Stimulated activated CD8-positive, alpha-beta memory T cell treated with anti-CD3 and anti-CD28 coated beads, Interleukin-12 subunit alpha, Interleukin-12 subunit beta, amount 100 ng/mL, for 24 hours (primary cell): Measurements from ENCODE around the gene COL10A1.
"Not testable (repeated sequence)": the region's sequence is repeated elsewhere in the genome, so short reads cannot be mapped to it uniquely, and the experiment has no call there.

ENCODE experiments used
- DNase-seq: peaks from one replicate; pipeline ENCODE4 v3.0.0-alpha.2; 2020; ENCODE audit errors: extremely low read depth

Gene COL10A1

DNA sequence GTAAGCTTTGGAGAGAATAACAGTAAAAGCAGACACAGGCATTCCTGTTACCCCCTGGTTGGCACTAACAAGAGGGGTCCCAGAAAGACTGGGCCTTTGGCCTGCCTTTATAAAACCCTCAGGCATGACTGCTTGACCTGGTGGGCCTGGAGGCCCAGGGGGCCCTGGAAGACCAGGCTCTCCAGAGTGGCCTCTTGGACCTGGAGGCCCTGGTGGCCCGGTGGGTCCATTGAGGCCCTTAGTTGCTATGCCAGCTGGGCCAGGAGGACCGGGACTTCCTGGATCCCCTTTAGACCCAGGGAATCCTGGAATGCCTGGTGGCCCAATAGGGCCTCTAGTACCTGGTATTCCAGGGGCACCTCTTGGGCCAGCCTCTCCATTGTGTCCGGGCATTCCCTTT is 5.5 kb downstream of the COL10A1 start:
- DNase-seq, result no peak

DNA sequence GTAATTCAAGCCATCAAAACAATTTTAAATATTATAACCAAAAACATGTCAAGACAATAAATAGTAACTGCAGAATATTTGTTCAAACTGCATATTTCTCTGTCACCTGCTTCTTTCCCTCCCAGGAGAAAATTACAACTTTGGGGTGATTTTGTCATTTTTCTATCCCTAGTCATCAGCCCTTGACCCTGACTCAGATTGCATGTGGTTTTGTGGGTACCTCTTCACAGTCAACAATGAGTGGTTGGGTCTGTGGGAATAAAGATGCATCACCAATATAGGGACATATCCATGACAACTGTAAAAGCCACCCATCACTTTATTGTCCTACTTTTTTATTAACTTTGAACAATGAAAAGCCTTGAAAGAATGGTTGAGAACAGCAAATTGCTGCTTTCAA is 7.3 kb downstream of the COL10A1 start:
- DNase-seq, result no peak

- DNase-seq, result no peak
Observed at GRCh38 chr6:116115781-116116180, 10.2 kb downstream of the COL10A1 start.

GRCh38 chr6:116113386-116113785 is 12.5 kb downstream of the COL10A1 start:
- DNase-seq, result no peak

- DNase-seq, result no peak
Observed at GRCh38 chr6:116111552-116112528, 14.1 kb downstream of the COL10A1 start.

DNA sequence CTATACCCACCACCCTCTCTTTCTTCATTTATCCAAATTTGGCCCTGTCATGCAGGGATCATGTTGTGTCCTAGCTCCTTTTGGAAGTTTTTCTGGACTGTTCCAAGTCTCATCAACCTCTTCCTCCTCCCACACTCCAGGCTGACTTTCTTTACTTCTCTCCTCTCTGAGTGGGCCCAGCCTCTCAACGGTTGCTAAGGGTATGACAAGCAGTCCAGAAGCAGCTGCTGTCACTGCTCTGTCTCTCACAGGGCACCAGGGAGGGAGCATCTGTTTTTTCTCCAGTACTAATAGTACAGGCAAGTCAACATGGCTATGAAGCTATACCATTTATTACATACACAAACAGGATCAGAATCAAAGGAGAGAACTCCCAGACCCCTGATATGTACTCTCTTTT is 17.1 kb downstream of the COL10A1 start:
- DNase-seq, result no peak

- DNase-seq, result no peak
Observed at GRCh38 chr6:116106146-116106545, 19.8 kb downstream of the COL10A1 start.

- no peak for DNase-seq
Observed at GRCh38 chr6:116105247-116105646, 20.7 kb downstream of the COL10A1 start.

GRCh38 chr6:116104636-116105035 is 21.3 kb downstream of the COL10A1 start:
- no peak for DNase-seq

DNA sequence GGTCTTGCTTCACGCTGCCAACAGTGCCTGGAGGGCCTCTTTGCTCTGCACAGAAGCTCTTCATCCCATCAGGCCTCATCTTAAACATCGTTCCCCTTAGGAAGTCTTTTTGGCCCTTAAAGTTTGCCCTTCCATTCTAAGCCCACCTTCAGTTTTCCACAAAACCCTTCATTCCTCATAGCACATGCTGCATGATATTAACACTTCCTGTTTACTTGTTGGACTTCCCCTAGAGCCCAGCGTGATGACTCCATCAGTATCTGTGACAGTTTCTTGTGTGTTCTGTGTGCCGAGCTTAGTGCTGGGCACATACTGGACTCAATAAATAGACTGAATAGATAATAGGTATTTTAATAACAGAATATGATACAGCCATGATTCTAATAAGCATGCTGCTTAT is 23.1 kb downstream of the COL10A1 start:
- no peak for DNase-seq

GRCh38 chr6:116101790-116102189 is 24.1 kb downstream of the COL10A1 start:
- no peak for DNase-seq

DNA sequence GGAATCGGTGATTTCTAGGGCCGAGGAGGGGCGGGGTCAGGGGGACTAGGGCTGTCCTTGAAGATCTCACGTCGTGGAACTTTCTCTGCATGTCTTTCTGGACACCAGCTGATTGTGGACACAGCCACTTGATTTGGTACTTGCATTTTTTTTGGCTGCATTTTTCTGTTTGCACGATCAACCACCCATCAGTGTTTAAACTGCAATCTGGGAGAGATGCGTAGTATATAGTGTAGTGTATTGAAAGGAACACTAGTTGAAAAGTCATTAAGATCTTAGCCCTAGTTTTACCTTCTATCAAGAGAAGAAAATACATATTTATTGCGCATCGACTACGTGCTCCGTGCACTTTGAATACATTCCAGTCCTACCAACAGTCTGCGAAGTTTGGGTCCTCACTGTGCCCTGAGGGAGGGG is 24.6 kb downstream of the COL10A1 start:
- DNase-seq, result no peak

- DNase-seq, result peak; percentile 77
Observed at GRCh38 chr6:116100419-116101301, 25.3 kb downstream of the COL10A1 start, which contains the start of gene NT5DC1. Gene NT5DC1, plus strand, starts transcription at chr6:116100853. Its CDS starts 78 bp downstream, at chr6:116100931.

DNA sequence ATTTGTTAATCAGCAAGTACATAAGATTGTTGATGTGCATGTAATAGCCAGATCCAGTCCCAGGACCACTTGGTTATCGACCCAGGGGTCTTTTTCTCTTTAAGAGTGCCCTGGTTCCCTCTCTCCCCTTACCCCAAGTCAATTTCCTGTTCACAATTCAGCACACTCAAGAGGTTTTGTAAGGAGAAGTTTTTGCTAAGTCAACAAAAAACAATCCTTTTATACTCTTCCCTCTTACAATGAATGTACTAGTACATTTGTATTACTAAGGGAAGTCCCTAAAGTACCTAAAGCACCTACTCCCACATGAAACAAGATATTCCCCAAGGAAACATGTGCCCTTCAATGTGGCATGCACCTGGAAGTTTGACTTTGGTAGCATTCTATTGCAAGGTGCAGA is 26.9 kb downstream of the COL10A1 start:
- DNase-seq, result no peak

DNA sequence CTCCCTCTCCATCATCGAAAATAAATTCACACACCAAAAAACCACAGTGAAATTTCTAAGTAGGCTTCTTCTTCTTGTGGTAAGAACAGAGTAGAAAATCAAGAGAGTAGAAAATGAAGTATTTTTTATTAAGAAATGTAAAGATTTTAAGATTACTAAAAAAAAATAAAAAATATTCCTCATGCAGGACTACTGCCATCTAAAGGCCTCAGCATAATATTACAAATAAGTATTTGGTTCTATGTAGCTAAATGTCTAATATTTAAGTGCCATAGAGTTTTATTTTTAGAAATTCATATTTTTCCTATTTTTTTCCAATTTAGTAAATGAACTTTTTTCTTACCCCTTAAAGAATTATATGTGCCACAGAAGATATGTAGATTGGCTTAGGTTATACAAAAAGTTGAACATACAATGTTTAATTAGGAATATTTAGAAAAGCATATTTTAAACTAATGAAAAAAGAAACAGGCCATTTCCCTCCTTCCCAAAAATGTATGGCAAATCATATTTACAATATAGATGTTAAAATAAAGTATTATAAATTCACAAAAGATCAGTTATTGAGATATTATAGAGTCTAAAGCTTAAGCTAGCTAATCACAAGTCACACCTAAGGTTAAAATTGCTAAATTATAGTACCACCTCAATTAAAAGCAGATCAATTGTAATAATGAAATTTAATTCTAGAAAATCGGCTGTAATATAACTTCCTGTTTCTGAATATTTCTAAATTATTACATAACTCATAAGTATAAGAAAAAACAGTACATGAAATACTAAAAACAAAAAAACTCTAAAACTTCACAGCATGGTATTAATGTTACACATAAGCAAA is 28.7 kb downstream of the COL10A1 start:
- no peak for DNase-seq

- not testable (repeated sequence) for DNase-seq
Observed at GRCh38 chr6:116096048-116096759, 29.7 kb downstream of the COL10A1 start.

DNA sequence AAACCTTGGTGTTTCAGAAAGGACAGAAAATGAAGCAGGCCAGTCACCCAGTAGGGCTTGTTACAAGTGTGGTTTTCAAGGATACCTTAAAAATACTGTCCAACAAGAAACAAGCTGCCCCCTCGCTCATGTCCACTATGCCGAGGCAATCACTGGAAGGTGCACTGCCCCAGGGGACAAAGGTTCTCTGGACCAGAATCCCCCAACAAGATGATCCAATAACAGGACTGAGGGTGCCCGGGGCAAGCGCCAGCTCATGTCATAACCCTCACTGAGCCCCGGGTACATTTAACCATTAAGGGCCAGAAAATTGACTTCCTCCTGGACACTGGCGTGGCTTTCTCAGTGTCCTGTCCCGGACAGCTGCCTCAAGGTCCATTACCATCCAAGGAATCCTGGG is 31.9 kb downstream of the COL10A1 start:
- no peak for DNase-seq

GRCh38 chr6:116090251-116090650 is 35.7 kb downstream of the COL10A1 start:
- no peak for DNase-seq

DNA sequence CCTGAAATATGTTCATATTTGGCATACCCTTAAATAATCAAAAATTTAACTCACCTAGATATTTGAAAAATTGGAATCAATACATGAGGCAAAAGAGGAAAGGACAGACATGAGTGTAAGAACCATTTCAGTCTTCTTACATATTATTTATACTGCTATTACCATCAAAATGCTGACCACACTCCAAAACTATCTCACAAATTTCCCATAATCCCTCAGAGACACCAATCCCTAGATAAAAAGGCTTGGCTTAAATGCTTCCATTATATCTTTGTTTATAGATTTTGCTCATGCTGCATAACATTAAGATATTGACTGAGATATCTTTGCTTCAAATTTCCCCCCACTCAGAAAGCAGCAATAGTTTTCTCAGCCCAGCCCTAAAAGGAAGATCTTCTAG is 37.0 kb downstream of the COL10A1 start:
- DNase-seq, result no peak

DNA sequence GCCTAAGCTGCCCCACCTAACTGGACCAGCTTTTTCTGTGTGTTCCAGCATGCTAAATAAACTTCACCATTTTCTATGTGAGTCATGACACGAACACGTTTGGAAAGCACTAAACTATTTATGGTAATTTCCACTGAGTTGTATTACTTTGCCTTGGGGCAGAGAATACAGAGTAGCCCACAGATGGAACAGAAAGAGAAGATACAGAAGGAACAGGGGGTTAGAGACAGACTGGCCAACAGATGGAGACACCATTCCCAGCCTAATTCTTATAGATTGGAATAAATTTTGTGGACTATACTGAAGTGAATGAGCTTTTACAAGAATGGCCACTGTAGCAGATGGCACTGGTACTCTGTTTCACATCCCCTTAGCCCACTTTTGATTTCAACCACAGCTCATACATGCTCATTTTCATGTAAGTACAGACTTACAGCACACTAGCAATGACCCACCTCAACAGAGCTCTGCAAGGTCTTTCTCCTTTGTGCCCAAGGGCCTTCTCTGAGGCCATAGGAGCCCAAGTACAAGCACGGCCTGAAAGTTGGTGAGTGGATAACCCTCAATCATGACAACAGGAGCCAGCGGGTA is 38.4 kb downstream of the COL10A1 start:
- no peak for DNase-seq
